HG03565 (cell line): Measurements from ENCODE around the gene PRRT4.

Experiments used
- ATAC-seq: cut with Tn5 transposase; IDR thresholded peaks from one replicate; pipeline ENCODE4 v1.9.1; 2021; ENCODE audit warnings: mild to moderate bottlenecking, moderate library complexity; ENCODE audit not compliant: unreplicated experiment

PRRT4 gene

GRCh38 chr7:128302139-128302538, 59.4 kb downstream of the PRRT4 start:
- no peak for ATAC-seq
